ENCODE results near the gene BRD1.

- TF ChIP-seq POLR2A (IDR thresholded peaks at IDR 0.05), result no peak
- no peak for TF ChIP-seq CTCF (IDR thresholded peaks at IDR 0.05)
Observed at GRCh38 chr22:49749885-49750510, 77.7 kb downstream of the BRD1 start.
